ENCODE measurements around the gene EXOSC7.

Gene EXOSC7

DNA sequence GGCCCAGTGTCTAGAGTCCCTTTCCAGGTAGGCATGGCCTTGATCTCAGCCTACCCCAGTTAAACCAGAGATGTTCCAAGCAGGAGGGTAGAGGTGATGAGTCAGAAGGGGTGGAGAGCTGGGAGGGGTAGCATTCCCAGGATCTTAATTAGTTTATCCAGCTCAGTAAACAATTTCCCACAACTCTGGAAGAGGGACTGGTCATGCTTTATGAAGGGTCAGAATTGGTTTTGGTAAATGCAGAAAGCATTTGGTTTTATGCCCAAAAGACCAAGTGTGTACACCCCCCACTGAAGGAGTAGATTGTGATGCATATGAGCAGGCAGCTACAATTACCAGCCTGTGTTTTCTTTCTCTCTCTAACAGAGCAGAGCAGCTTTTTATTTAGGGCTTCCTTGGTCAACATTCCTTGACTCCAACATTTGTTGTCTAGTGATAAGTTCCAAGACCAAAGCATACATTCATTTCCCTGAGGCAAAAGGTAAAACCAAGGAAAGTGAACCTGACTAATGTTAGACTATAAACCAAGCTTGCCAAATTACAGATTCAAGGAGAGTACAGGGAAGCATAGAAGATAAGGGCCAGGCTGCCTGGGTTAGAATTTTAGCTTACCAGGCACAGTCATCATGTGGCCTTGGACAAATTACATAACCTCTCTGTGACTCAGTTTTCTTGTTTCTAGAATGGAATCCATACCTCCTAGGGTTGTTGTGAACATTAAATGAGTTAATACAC is 17.6 kb downstream of the EXOSC7 start:
- FAIRE-seq = no peak

DNA sequence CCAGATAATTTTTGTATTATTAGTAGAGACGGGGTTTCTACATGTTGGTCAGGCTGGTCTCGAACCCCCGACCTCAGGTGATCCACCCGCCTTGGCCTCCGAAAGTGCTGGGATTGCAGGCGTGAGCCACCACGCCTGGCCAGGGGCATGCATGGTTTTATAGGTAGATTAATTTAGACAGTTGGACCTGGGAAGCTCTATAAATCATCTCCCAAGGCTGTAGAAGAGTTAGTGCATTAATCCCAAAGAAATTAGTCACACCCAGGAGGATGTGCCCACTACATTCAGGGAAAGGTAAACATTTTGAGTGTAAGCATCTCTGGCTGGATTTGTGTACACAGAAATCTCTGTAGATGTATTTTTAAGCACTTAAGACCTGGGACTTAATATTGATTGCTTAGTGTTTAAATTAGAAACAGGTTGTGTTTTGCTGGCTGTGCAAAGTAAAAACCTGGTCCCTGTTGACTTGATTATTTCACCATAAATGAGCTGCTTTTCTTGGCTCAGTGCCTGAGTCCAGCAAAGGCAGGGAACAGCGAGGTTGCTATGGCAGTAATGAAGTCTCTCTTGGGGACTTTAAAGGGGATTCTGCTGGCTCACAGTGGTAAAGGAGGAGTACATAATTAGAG is 19.2 kb downstream of the EXOSC7 start:
- FAIRE-seq = no peak

DNA sequence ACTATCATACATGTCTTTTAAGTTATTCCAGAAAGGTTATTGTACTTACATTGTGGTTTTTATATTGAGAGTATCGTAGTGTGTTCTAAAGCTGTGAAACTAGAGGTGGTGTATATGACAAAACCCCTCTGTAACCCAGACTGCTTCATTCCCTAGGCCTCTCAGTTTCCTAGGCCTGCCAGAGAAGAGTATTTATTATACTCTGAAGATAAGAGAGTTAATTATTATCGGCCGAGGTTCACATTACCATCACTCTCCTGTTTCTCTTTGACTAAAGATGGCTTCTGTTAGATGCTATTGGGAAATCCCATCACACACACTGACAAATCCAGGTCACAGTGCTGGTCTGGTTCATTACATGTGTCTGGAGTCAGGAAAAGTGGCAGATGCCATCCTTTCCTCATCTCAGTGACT is 20.5 kb downstream of the EXOSC7 start:
- FAIRE-seq = no peak

DNA sequence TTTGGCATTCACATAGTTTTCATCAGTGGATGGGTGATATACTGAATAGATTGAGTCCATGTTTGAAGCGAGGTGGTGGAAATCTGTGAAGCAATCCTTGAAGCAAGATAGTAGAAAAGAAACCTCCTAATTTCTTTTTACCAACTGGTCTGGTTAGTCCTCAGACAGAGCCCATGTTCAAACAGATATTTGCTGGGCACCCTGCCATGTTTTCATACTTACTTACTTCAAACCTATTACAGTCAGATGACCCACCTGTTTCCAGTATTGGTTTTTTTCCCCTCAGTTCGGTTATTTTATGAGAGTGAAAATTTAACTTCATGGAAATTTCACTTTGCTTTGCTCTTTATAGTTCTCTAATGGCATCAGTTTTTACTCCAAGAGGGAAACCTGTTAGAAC is 23.7 kb downstream of the EXOSC7 start:
- FAIRE-seq = no peak

DNA sequence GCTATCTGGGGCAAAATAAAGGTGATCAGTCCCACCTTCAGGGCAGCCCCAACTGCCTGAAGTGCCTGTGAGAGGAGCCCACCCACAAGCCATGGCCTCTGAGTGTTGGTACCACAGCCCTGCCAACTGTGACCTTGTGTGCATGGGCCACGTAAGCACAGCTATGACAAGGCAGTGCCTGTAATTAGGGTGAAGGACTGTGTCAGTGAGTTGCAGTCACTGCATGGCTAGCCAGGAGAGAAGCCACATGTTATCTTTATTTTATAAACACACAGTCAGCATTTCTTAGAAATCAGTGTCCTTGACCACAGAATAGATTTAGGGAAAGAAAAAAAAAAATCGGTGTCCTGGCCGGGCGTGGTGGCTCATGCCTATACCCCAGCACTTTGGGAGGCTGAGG is 24.8 kb downstream of the EXOSC7 start:
- no peak for FAIRE-seq

DNA sequence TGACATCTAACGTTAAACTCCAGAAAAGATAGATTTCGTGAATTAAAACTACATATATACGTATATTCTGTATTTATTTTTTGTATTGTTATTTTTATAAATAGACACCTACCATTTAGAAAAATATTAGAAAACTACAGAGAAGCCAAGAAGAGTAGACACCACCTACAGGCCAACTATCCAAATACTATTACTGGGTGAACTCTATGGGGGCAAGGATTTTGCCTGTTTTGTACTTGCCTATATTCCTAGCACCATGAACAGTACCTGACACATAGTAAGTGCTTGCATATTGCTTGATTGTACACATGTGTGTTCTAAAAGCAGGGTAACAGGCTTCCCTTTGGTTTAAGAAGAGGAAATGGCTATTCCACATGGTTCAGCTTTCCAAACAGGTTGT is 25.7 kb downstream of the EXOSC7 start:
- FAIRE-seq = no peak

DNA sequence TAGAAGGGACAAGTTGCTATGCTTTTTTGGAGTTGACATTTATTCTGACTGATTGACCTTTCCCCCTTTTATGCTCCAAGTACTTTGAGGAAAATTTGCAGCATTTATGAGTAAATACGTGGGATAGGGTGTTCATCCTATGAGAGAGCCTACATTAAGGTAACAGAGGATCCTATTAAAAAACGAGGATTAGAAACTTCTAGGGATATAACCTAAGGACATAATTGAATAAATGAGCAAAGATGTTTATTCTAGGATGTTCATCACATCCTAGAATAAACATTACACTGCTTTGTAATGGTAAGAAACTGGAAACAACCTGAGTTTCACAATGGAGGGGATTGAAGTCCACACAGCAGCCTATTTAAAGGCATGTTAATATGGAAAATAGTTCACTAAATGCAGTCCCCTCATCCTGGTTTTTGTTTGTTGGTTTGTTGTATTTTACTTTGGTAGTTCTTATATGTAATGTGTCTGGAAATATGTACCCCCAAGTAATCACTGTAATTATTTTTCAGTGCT is 26.2 kb downstream of the EXOSC7 start:
- no peak for FAIRE-seq

DNA sequence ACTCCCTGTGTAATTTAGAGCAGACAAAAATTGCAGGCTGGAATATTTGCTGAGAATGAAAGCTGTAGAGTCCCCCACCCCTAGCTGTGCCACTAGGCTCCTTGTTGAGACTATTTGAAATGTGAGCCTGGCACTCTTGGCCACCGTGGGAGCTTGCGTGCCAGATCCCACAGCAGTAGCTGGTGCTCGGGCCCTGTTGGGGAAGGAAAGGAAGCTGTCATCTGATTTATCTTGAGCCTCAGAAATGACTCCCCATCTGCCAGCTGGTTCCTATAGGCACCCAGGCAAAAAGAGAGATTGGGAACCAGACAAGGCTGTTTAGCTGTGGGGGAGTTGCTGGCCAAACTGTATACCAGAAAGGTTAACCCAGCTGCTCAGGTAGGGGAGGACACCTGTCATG is 26.7 kb downstream of the EXOSC7 start:
- no peak for FAIRE-seq

DNA sequence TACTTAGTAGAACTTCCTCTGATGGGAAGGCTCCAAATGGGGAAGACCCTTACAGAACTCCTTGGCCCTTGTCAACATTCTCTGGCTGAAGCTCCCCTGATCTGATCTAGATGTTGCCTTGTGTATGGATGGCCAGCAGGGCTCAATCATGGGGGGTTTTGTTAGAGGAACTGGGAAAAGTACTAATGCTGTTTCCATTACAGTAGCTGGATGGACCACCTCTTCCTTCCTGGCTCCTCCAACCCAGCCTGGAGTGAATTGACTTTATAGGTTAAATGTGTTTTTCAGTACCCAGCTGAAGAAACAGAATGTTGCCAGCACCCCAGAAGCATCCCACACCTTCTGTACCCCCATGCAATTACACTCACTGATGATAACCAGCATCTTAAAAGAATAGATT is 27.4 kb downstream of the EXOSC7 start:
- FAIRE-seq = no peak

DNA sequence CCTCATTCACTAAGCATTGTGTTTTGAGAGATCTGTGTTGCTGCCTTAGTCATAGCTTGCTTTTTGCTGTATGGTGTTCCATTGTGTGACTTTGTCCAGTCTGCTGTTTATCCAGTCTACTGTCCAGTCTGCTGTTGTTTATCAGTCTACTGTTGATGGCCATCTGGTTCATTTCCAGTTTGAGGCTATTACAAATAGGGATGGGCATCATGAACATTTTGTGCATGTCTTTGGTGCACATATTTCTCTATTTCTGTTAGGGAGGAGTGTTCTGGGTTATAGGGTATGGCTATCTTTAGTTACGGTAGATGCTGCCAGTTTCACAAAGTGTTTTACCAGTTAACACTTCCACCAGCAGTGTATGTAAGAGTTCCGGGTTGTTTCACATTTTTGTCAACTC is 27.8 kb downstream of the EXOSC7 start:
- no peak for FAIRE-seq

DNA sequence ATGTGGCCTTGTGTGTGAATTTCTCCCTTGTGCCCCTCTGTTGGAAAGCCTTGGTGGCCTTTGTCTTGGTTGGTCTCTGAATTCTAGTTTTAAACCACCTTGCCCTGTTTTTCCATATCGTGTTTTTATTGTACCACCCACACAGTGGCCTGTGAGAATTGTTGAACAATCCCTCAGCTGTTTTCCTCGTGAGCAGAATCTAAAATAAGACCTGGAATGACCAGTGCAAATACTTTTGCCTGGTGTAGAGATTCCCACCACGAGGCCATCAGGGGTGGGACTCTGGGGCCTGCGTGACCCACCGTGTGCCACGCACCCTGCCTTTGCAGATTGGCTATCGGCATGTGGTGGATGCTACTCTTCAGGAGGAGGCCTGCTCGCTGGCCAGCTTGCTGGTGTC is 31.0 kb downstream of the EXOSC7 start:
- FAIRE-seq = no peak

DNA sequence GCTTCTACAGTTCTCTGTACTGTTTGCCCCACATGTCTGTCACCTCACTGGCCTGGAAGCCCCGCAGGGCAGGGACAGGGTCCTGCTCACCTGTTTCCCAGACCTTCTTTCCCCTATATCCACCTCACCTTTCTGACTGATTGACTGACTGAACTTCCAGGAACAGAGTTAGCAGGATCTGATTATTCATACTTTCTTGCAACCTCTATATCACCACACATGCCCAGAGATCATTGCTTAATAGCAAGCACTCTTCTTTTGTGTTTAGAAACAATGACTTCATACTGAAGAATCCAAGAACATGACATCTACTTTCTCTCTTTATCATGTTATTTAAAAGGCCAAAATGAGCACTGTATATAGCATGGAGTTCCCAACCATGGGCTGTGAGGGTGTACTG is 32.1 kb downstream of the EXOSC7 start:
- FAIRE-seq = no peak

DNA sequence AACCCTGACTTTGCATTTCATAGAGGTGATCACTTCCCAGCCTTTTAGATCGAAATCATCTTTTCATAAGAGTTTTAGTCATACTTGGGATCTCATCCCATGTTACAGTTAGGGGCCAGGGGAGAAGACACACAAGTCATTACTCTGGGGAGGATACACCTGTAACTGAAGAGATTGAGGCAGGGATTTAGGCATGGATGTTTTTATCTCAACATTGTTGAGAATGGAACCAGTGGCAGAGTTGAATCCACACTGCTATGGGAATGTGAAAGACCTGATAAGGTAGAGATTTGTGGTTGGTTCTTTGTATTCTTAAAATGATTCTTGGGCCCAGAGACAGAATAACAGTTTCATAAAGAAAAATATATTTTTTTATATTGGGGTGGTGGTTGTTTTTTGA is 33.8 kb downstream of the EXOSC7 start:
- no peak for FAIRE-seq

DNA sequence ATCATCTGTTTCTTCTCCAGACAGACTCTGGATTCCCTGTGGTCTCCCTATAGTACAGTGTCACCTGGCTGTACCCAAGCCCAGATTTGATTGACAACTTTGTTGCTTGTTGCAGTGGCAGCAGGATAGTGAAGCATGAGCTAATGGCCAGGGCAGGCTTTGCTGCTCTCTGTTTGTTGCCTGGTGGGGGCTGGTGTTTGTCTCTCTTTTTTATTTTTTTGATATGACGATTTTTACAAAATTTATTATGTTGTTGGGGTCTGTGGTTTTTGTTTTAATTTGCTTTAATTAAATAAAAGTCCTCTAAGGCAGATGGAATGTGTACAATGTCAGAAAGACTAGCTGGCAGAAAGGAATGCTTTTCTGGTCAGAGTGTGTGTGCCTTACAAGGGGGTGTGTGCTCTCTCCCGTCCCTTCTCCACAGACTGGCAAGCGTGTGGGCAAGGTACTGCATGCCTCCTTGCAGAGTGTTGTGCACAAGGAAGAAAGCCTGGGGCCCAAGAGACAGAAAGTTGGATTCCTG is 34.8 kb downstream of the EXOSC7 start:
- no peak for FAIRE-seq

DNA sequence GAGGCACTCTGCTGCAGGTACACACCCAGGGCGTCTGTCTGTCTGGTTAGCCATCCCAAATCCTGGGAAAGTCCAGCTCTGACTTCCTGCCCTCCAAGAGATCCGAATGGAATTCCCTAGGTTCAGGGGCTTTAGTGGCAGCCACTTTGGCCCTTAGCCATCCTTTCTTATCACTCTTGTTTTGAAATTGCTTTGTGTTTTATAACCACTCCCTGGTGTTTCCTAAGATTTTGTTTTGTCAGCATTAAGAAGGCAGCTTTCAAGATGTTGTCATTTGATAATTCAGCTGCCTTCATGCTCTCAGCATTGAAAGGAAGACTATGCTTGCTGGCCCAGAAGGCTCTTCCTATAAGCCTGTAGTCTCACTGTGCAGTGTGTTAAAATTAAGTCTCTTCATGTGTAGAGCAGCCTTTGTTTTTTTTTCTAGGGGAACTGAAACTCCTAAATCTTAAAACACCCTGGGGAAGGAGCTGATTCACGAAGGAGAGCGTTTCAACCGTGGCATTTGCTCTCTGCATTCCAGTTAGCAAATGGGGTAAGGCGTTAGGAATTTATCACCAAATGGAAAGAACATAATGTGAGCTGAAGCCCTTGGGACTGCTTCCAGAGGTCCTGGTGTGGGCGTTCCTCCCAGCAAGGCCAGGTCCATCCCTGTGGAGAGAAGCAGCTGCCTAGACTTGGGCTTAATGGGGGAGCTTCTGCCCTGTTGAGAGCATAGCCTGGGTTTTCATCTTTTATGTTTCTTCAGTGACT is 35.9 kb downstream of the EXOSC7 start:
- FAIRE-seq = no peak

DNA sequence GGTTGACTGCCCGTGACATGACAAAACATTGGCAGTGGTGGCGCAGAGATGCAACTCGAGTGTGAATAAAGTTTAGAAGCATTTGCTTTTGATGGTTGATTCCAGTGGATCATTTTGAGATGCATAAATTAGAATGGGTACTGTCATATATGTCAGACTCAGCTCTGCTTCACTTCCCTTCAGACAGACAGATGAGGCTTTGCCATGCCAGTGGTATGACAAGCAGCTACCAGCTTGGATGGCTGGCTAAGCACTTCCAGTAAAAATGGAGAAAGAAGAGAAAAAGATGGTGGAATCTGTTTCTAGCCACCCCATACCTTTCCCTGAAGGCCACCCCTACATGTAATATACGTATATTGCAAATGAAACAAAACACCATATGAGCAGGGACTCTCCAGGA is 36.5 kb downstream of the EXOSC7 start:
- no peak for FAIRE-seq

DNA sequence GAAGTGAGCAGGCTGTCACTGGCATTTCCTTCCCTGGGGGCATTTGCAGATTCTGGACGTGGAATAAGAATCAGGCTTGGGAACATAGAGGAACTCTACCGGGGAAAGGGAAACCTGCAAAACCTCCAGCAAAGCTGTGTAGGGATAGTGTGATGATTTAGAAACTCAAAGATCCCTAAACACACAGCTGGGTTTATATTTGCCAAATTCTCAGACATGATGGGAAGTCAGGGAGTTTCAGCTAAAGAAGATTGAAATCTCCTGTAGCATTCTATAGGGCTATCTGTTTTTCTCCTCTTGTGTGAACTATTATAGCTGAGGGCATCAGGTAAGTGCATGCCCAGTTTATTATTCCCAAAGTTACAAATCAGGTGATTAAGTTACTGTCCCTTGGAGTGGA is 40.9 kb downstream of the EXOSC7 start:
- FAIRE-seq = no peak

DNA sequence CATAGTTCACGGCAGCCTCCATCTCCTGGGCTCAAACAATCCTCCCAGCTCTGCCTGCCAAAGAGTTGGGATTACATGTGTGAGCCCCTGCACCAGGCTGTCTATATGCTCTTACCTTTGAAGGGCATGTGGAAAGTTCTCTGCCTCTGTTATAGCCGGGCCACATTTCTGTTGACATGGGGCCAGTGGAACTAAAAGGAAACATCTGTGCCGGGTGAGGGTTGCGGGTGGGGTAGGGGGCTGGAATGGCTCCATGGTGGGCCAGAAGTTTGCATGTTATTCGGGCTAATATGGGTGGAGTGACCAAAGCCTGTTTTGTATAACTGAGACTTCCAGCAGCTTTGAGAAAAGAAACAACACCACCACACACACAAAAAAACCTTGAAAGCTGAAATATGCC is 41.8 kb downstream of the EXOSC7 start:
- FAIRE-seq = no peak

DNA sequence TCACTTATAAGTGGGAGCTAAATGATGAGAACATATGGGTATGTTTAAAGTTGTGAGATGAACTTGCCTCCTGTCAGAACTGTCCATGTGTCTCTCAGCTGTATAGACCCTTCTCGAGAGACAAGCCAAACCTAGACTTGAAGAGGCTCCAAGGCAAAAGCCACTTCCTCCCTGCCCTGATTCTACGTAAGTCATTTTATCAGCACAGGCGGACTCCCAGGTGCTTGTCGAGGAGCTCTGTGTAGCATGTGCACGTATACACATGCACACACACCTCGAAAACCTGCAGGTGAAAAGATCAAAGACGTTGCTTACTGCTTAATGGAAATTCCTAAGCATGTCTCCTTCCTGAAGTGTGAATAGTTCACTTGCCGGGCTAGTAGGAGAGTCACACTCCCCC is 44.5 kb downstream of the EXOSC7 start:
- FAIRE-seq = no peak

DNA sequence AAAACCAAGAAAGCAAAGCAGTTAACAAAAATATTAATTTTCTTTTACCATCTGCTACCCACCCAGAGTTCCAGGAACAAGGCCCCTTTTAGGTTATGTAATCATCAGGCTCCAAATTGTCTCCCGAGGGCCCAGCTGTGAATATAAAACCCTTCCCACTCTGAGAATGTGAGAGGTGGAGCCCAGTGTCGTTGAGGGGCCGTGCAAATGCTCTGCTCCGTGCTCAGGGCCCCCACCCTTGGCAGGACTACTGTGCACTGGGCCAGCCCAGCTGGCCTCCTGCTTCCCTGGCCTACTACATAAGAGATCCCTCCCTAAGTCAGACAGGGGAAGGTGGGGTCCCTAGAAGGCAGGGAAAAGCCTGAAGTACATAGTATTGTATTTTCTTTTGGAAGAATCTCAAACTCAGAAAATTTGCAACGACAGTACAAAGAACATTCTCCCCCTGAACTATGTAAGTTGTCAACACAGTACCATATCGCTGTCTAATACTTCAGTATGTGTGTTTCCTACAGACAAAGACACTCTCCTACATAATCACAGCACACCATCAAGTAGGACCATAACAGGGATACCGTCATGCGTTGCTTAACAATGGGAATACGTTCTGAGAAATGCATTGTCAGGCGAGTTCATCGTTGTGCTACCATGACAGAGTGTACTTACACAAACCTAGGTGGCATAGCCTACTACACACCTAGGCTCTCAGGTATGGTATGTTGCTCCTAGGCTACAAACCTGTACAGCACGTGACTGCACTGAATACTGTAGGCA is 45.7 kb downstream of the EXOSC7 start:
- no peak for FAIRE-seq

DNA sequence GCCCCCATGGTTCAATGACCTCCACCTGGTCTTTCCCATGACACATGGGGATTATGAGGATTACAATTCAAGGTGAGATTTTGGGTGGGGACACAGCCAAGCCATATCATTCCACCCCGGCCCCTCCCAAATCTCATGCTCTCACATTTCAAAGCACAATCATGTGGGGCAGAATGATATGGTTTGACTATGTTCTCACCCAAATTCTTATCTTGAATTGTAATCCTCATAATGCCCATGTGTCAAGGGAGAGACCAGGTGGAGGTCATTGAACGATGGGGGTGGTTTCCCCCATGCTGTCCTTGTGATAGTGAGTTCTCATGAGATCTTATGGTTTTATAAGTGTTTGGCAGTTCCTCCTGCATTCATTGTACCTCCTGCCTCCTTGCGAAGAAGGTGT is 47.6 kb downstream of the EXOSC7 start:
- FAIRE-seq = no peak

DNA sequence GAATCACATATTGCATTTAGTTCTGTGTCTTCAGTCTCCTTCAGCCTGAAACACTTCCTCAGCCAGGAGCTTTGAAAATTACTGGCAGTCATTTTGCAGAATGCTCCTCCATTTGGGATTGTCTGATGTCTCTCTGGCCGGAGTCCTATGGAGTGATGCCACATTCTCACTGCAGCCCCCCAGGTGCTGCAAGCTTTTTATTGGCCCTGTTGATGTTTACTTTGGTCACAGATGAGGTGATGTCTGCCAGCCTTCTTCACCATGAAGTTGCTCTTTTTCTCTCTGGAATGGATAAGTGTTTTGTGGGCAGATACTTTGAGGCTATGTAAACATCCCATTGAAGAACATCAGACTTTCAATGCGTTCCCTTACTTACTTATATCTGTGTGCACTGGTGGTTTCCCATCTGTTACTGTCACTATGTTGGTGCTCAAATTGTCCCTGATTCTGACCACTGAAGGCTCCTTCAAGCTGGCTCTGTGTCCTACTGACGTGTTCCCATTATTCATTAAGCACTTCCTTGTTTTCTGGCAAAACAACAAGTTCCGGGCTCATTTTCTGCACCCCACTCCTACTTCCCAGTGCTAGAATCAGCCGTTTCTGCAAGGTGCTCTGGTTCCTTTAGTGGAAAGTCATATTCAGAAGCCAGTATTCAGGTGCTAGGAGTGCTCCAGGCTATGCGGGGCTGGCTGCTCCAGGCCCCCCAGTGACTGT is 48.7 kb downstream of the EXOSC7 start:
- no peak for FAIRE-seq

All from colon (tissue), 2 donors.